Thoracic aorta (tissue), 2 donors: ENCODE measurements around the gene PCDHA1. TPM values are rescaled to one million over a fixed set of nuclear protein-coding genes. Genes with fewer than 3 reads are reported as not detected.
"Not testable (repeated sequence)": the region's sequence is repeated elsewhere in the genome, so short reads cannot be mapped to it uniquely, and the experiment has no call there.

Source experiments
- ATAC-seq: fragments of 150-250 bp; one replicate; pipeline ENCODE4 v1.8.0; 2017; ENCODE audit warnings: low read depth; ENCODE audit not compliant: insufficient number of reproducible peaks, low FRiP score
- DNase-seq: peaks from one replicate; pipeline ENCODE4 v3.0.0-alpha.2; 2020; ENCODE audit warnings: low spot score
- H3K27ac ChIP-seq, 2 donors: fragments of 200-600 bp; sonication (generic); 1 replicate in 1 of 2; 2 replicates in 1 of 2; pipeline ENCODE4 v1.5.1; 2016; ENCODE audit warnings: mild to moderate bottlenecking in 2 of 2, moderate library complexity in 2 of 2
- H3K27me3 ChIP-seq: fragments of 200-600 bp; sonication (generic); replicated peaks from 2 replicates; pipeline ENCODE4 v1.6.0; 2016; ENCODE audit warnings: mild to moderate bottlenecking; ENCODE audit not compliant: insufficient read depth
- H3K36me3 ChIP-seq: fragments of 200-600 bp; sonication (generic); one replicate; pipeline ENCODE4 v1.5.1; 2016
- H3K4me1 ChIP-seq, 2 donors: fragments of 200-600 bp; sonication (generic); 1 replicate in 1 of 2; 2 replicates in 1 of 2; pipeline versions ENCODE4 v1.5.1 to v1.6.0; 2016; ENCODE audit warnings: low read depth in 2 of 2, mild to moderate bottlenecking in 1 of 2; ENCODE audit not compliant: control insufficient read depth in 1 of 2
- H3K4me3 ChIP-seq: fragments of 200-600 bp; sonication (generic); 2 replicates; pipeline ENCODE4 v1.5.1; 2016; ENCODE audit warnings: mild to moderate bottlenecking
- H3K9me3 ChIP-seq: fragments of 200-600 bp; sonication (generic); 2 replicates; pipeline ENCODE4 v1.5.1; 2016
- CTCF ChIP-seq: fragments of 200-600 bp; sonication (generic); IDR thresholded peaks from one replicate; pipeline ENCODE4 v1.5.1; 2019; ENCODE audit warnings: antibody characterized with exemption
- total RNA-seq, 2 donors: library from RNA; depleted of rRNA; stranded (reverse); fragments of >200 nt; gene quantifications; one replicate each; pipeline versions ENCODE4 v1.1.0 to v1.2.3, GENCODE V29; 2016

The PCDHA1 gene
- total RNA-seq, 2 donors from 2014 or later, result not detected

- no peaks in the 10 kb centered on the region for H3K27me3 ChIP-seq
- no peaks in the 10 kb centered on the region for H3K36me3 ChIP-seq
- TF ChIP-seq CTCF, result no peak
- H3K27ac ChIP-seq, result no peak overlapping the region
- H3K9me3 ChIP-seq, result peaks cover 14% of the 10 kb centered on the region
- ATAC-seq (no peak), DNase-seq (no peak)
- H3K4me3 ChIP-seq, result no peak overlapping the region
- no peaks in the 10 kb centered on the region for H3K4me1 ChIP-seq
These were observed 36.3 kb downstream of the PCDHA1 start for GRCh38 chr5:140822281-140822629.

- peaks cover 16% of the 10 kb centered on the region for H3K9me3 ChIP-seq
- not testable (repeated sequence) for H3K4me1 ChIP-seq, H3K4me3 ChIP-seq, ATAC-seq, H3K27ac ChIP-seq, DNase-seq, H3K36me3 ChIP-seq, H3K27me3 ChIP-seq
These were observed 37.0 kb downstream of the PCDHA1 start for GRCh38 chr5:140822969-140823368.

GRCh38 chr5:140823475-140823874 lies 37.5 kb downstream of the PCDHA1 start:
- no peak for TF ChIP-seq CTCF
- H3K4me3 ChIP-seq, result no peak overlapping the region
- no peak for DNase-seq
- H3K27me3 ChIP-seq, result no peaks in the 10 kb centered on the region
- H3K27ac ChIP-seq, result no peak overlapping the region
- H3K4me1 ChIP-seq, result no peaks in the 10 kb centered on the region
- ATAC-seq, result no peak
- peaks cover 21% of the 10 kb centered on the region for H3K9me3 ChIP-seq
- no peaks in the 10 kb centered on the region for H3K36me3 ChIP-seq

- peaks cover 20% of the 10 kb centered on the region for H3K9me3 ChIP-seq
- peak within 1 kb of the TSS; percentile 42 for H3K4me3 ChIP-seq
- H3K27ac ChIP-seq, result no peak within 1 kb of the TSS
- no peaks in the 10 kb centered on the region for H3K36me3 ChIP-seq
- no peak for DNase-seq
- no peak for ATAC-seq
- H3K4me1 ChIP-seq, result no peaks in the 10 kb centered on the region
- TF ChIP-seq CTCF, result no peak
- H3K27me3 ChIP-seq, result no peaks in the 10 kb centered on the region
These were observed 41.9 kb downstream of the PCDHA1 start, which contains the start of gene PCDHA6 for GRCh38 chr5:140827704-140828361. PCDHA6 (plus strand) TSS chr5:140827960; CDS start chr5:140828092, 132 bp downstream.

- H3K36me3 ChIP-seq, result no peaks in the 10 kb centered on the region
- no peaks in the 10 kb centered on the region for H3K4me1 ChIP-seq
- peak overlapping the region; percentile 42 for H3K4me3 ChIP-seq
- no peak for ATAC-seq
- TF ChIP-seq CTCF, result no peak
- DNase-seq, result no peak
- H3K27me3 ChIP-seq, result no peaks in the 10 kb centered on the region
- H3K27ac ChIP-seq, result no peak overlapping the region
- H3K9me3 ChIP-seq, result peaks cover 17% of the 10 kb centered on the region
These were observed 42.4 kb downstream of the PCDHA1 start for GRCh38 chr5:140828362-140828737.

GRCh38 chr5:140829511-140830501 lies 43.9 kb downstream of the PCDHA1 start:
- not testable (repeated sequence) for ATAC-seq, H3K27me3 ChIP-seq, H3K4me3 ChIP-seq, DNase-seq, H3K27ac ChIP-seq, H3K4me1 ChIP-seq, H3K36me3 ChIP-seq
- H3K9me3 ChIP-seq, result peaks cover 28% of the 10 kb centered on the region
